ENCODE results near the gene NKD2.
"Not testable (repeated sequence)": the region's sequence is repeated elsewhere in the genome, so short reads cannot be mapped to it uniquely, and the experiment has no call there.

NKD2 gene

GRCh38 chr5:1058988-1059883 lies 50.6 kb downstream of the NKD2 start:
- Histone ChIP-seq H3K9ac (ENCODE audit: low read depth, low read length) (no peak overlapping the region), H3K4me2 (ENCODE audit: low read length) (no peak overlapping the region), H3K27me3 (ENCODE audit: control insufficient read depth, insufficient read depth, low read length) (no peaks in the 10 kb centered on the region), H3K36me3 (ENCODE audit: insufficient read depth, low read length) (no peaks in the 10 kb centered on the region), H3K4me1 (ENCODE audit: control insufficient read depth, insufficient read depth, low read length) (no peaks in the 10 kb centered on the region), H3K4me3 (ENCODE audit: low read length) (no peak overlapping the region), H3K9me3 (replicated peaks; ENCODE audit: low read length) (no peaks in the 10 kb centered on the region)

- H3K9me3 ChIP-seq (replicated peaks; ENCODE audit: low read length): no peaks in the 10 kb centered on the region
- no peak overlapping the region for H3K9ac ChIP-seq (ENCODE audit: low read depth, low read length)
- H3K36me3 ChIP-seq (ENCODE audit: insufficient read depth, low read length): no peaks in the 10 kb centered on the region
- no peak overlapping the region for H3K4me3 ChIP-seq (ENCODE audit: low read length)
- H3K4me2 ChIP-seq (ENCODE audit: low read length): no peak overlapping the region
- H3K27me3 ChIP-seq (ENCODE audit: control insufficient read depth, insufficient read depth, low read length): no peaks in the 10 kb centered on the region
- no peaks in the 10 kb centered on the region for H3K4me1 ChIP-seq (ENCODE audit: control insufficient read depth, insufficient read depth, low read length)
Observed at GRCh38 chr5:1059884-1060263, 51.3 kb downstream of the NKD2 start.

GRCh38 chr5:1060535-1060981 lies 52.0 kb downstream of the NKD2 start:
- Histone ChIP-seq H3K27me3 (ENCODE audit: control insufficient read depth, insufficient read depth, low read length) (no peaks in the 10 kb centered on the region), H3K36me3 (ENCODE audit: insufficient read depth, low read length) (no peaks in the 10 kb centered on the region), H3K9ac (ENCODE audit: low read depth, low read length) (no peak overlapping the region), H3K4me1 (ENCODE audit: control insufficient read depth, insufficient read depth, low read length) (no peaks in the 10 kb centered on the region), H3K9me3 (replicated peaks; ENCODE audit: low read length) (no peaks in the 10 kb centered on the region), H3K4me2 (ENCODE audit: low read length) (no peak overlapping the region), H3K4me3 (ENCODE audit: low read length) (no peak overlapping the region)

- not testable (repeated sequence) for H3K4me1 ChIP-seq (ENCODE audit: control insufficient read depth, insufficient read depth, low read length); H3K4me3 ChIP-seq (ENCODE audit: low read length); H3K36me3 ChIP-seq (ENCODE audit: insufficient read depth, low read length); H3K9me3 ChIP-seq (replicated peaks; ENCODE audit: low read length); H3K9ac ChIP-seq (ENCODE audit: low read depth, low read length); H3K4me2 ChIP-seq (ENCODE audit: low read length); H3K27me3 ChIP-seq (ENCODE audit: control insufficient read depth, insufficient read depth, low read length)
Observed at GRCh38 chr5:1061292-1061691, 52.7 kb downstream of the NKD2 start.

GRCh38 chr5:1061916-1062315 lies 53.3 kb downstream of the NKD2 start:
- Histone ChIP-seq H3K27me3 (ENCODE audit: control insufficient read depth, insufficient read depth, low read length) (no peaks in the 10 kb centered on the region), H3K4me2 (ENCODE audit: low read length) (no peak overlapping the region)

GRCh38 chr5:1062761-1063568 lies 54.4 kb downstream of the NKD2 start:
- H3K36me3 ChIP-seq (ENCODE audit: insufficient read depth, low read length): no peaks in the 10 kb centered on the region

More at GRCh38 chr5:1061916-1062315, 53.3 kb downstream of the NKD2 start:
- H3K36me3 ChIP-seq (ENCODE audit: insufficient read depth, low read length): no peaks in the 10 kb centered on the region
- no peak overlapping the region for H3K4me3 ChIP-seq (ENCODE audit: low read length)
- no peak overlapping the region for H3K9ac ChIP-seq (ENCODE audit: low read depth, low read length)
- no peaks in the 10 kb centered on the region for H3K9me3 ChIP-seq (replicated peaks; ENCODE audit: low read length)
- no peaks in the 10 kb centered on the region for H3K4me1 ChIP-seq (ENCODE audit: control insufficient read depth, insufficient read depth, low read length)

GRCh38 chr5:1063661-1064382 lies 55.2 kb downstream of the NKD2 start:
- Histone ChIP-seq H3K9me3 (replicated peaks; ENCODE audit: low read length) (no peaks in the 10 kb centered on the region), H3K4me1 (ENCODE audit: control insufficient read depth, insufficient read depth, low read length) (no peaks in the 10 kb centered on the region), H3K4me2 (ENCODE audit: low read length) (no peak overlapping the region), H3K9ac (ENCODE audit: low read depth, low read length) (no peak overlapping the region), H3K36me3 (ENCODE audit: insufficient read depth, low read length) (no peaks in the 10 kb centered on the region), H3K4me3 (ENCODE audit: low read length) (no peak overlapping the region), H3K27me3 (ENCODE audit: control insufficient read depth, insufficient read depth, low read length) (no peaks in the 10 kb centered on the region)

More at GRCh38 chr5:1062761-1063568, 54.4 kb downstream of the NKD2 start:
- H3K4me2 ChIP-seq (ENCODE audit: low read length): no peak overlapping the region
- H3K4me3 ChIP-seq (ENCODE audit: low read length): no peak overlapping the region
- no peak overlapping the region for H3K9ac ChIP-seq (ENCODE audit: low read depth, low read length)
- no peaks in the 10 kb centered on the region for H3K4me1 ChIP-seq (ENCODE audit: control insufficient read depth, insufficient read depth, low read length)
- H3K27me3 ChIP-seq (ENCODE audit: control insufficient read depth, insufficient read depth, low read length): no peaks in the 10 kb centered on the region
- no peaks in the 10 kb centered on the region for H3K9me3 ChIP-seq (replicated peaks; ENCODE audit: low read length)

GRCh38 chr5:1064383-1065142 lies 56.0 kb downstream of the NKD2 start:
- H3K4me1 ChIP-seq (ENCODE audit: control insufficient read depth, insufficient read depth, low read length): no peaks in the 10 kb centered on the region
- no peaks in the 10 kb centered on the region for H3K27me3 ChIP-seq (ENCODE audit: control insufficient read depth, insufficient read depth, low read length)
- no peaks in the 10 kb centered on the region for H3K9me3 ChIP-seq (replicated peaks; ENCODE audit: low read length)
- no peak overlapping the region for H3K4me2 ChIP-seq (ENCODE audit: low read length)
- H3K36me3 ChIP-seq (ENCODE audit: insufficient read depth, low read length): no peaks in the 10 kb centered on the region
- no peak overlapping the region for H3K4me3 ChIP-seq (ENCODE audit: low read length)
- no peak overlapping the region for H3K9ac ChIP-seq (ENCODE audit: low read depth, low read length)

- Histone ChIP-seq H3K4me1 (ENCODE audit: control insufficient read depth, insufficient read depth, low read length) (no peaks in the 10 kb centered on the region), H3K4me2 (ENCODE audit: low read length) (no peak overlapping the region), H3K9ac (ENCODE audit: low read depth, low read length) (no peak overlapping the region), H3K9me3 (replicated peaks; ENCODE audit: low read length) (no peaks in the 10 kb centered on the region), H3K27me3 (ENCODE audit: control insufficient read depth, insufficient read depth, low read length) (no peaks in the 10 kb centered on the region), H3K36me3 (ENCODE audit: insufficient read depth, low read length) (no peaks in the 10 kb centered on the region), H3K4me3 (ENCODE audit: low read length) (no peak overlapping the region)
Observed at GRCh38 chr5:1065143-1065750, 56.6 kb downstream of the NKD2 start.

- no peak overlapping the region for H3K4me2 ChIP-seq (ENCODE audit: low read length)
- H3K36me3 ChIP-seq (ENCODE audit: insufficient read depth, low read length): no peaks in the 10 kb centered on the region
- no peak overlapping the region for H3K9ac ChIP-seq (ENCODE audit: low read depth, low read length)
- H3K4me3 ChIP-seq (ENCODE audit: low read length): no peak overlapping the region
- H3K4me1 ChIP-seq (ENCODE audit: control insufficient read depth, insufficient read depth, low read length): no peaks in the 10 kb centered on the region
- no peaks in the 10 kb centered on the region for H3K9me3 ChIP-seq (replicated peaks; ENCODE audit: low read length)
- no peaks in the 10 kb centered on the region for H3K27me3 ChIP-seq (ENCODE audit: control insufficient read depth, insufficient read depth, low read length)
Observed at GRCh38 chr5:1065891-1066650, 57.5 kb downstream of the NKD2 start.
